Prostate gland (tissue), 2 donors: Measurements from ENCODE around the gene BTBD17. TPM values are rescaled to one million over a fixed set of nuclear protein-coding genes. Genes with fewer than 3 reads are reported as not detected.

Source experiments
- DNase-seq: peaks from one replicate; pipeline ENCODE4 v3.0.0-alpha.2; 2019; ENCODE audit warnings: low spot score
- H3K27ac ChIP-seq, 2 donors: fragments of 200-600 bp; sonication (generic); 2 replicates each; pipeline ENCODE4 v1.5.1; 2017 to 2019
- H3K27me3 ChIP-seq: fragments of 200-600 bp; sonication (generic); replicated peaks from 2 replicates; pipeline ENCODE4 v1.5.1; 2019; ENCODE audit not compliant: insufficient read depth
- H3K36me3 ChIP-seq, 2 donors: fragments of 200-600 bp; sonication (generic); 1 replicate in 1 of 2; 2 replicates in 1 of 2; pipeline versions ENCODE4 v1.5.1 to v1.8.1; 2017 to 2019
- H3K4me1 ChIP-seq: fragments of 200-600 bp; sonication (generic); replicated peaks from 2 replicates; pipeline ENCODE4 v1.5.1; 2019
- H3K4me3 ChIP-seq, 2 donors: fragments of 200-600 bp; sonication (generic); 2 replicates each; pipeline ENCODE4 v1.5.1; 2017 to 2019
- H3K9me3 ChIP-seq: fragments of 200-600 bp; sonication (generic); 2 replicates; pipeline ENCODE4 v1.5.1; 2017
- CTCF ChIP-seq, 4 experiments: fragments of 200-600 bp in 2 of 4; fragments of 450-650 bp in 2 of 4; sonication (generic) in 2 of 4; IDR thresholded peaks; 1 replicate in 3 of 4; 2 replicates in 1 of 4; pipeline ENCODE4 v1.5.1; 2016 to 2019; ENCODE audit warnings: antibody characterized with exemption in 4 of 4, mild to moderate bottlenecking in 2 of 4, moderate library complexity in 2 of 4
- POLR2A ChIP-seq: fragments of 450-650 bp; IDR thresholded peaks from one replicate; pipeline ENCODE4 v1.6.1; 2016; ENCODE audit warnings: antibody characterized with exemption, mild to moderate bottlenecking
- POLR2AphosphoS5 ChIP-seq: sonication (generic); formaldehyde crosslinking; IDR thresholded peaks from one replicate; pipeline ENCODE4 v1.6.1; 2017; ENCODE audit warnings: antibody characterized with exemption
- WGBS: methylation state at CpG from one replicate; pipeline ENCODE4 v1.1.5; 2018; 5-methylcytosine and 5-hydroxymethylcytosine counted together
- intact Hi-C: fragments of 100-400 bp; cut with DNase I; formaldehyde crosslinking; loops from one replicate; pipeline ENCODE4 v1.14.2; 2022
- total RNA-seq, 2 donors: library from RNA; depleted of rRNA; stranded (reverse); fragments of >200 nt; gene quantifications; one replicate each; pipeline ENCODE4 v1.1.0, GENCODE V29; 2016

The BTBD17 gene
- total RNA-seq, 2 donors from 2014 or later, result not detected

DNA sequence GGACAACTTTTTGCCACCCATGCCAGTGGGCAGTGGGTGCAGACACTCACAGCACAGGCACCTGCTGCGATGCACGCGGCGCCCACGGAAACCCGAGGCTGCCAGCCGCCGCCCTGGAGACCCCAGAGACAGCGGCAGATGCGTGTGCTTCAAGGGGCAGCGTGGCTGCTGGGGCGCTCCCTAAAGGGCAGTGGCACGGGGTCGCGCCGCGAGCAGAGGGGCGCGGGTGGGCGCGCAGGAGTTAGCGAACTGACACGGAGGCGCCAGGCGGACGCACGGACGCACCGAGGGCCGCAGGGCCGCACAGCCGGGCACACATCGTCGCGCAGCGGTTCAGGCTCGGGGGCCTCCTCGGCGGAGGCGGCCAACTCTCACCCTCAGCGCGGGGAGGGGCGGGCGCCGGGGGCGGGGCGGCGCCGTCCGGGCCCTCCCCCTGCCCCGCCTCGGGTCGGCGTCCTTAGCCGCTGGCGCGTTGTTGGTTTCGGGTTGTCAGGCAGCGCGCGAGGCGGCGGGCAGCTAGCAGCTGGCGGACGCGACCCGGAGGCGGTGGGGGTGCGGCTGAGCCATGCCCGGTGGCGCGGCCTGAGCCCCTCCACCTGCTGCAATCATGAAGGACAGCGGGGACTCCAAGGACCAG lies 35.8 kb downstream of the BTBD17 start, which contains the start of gene KIF19:
Gene KIF19 (plus strand): TSS at position 484 of the 637 bp plus-strand sequence. CDS start 124 bp downstream, at position 608.
- Histone ChIP-seq H3K36me3 (no peaks in the 10 kb centered on the region), H3K27me3 (no peaks in the 10 kb centered on the region), H3K9me3 (no peaks in the 10 kb centered on the region), H3K4me1 (peaks cover 12% of the 10 kb centered on the region), H3K4me3 (peak within 1 kb of the TSS; percentile 3 to 27), H3K27ac (no peak within 1 kb of the TSS)
- 6% methylated on average over 28 of the region's 73 CpGs for WGBS
- TF ChIP-seq POLR2A (no peak), POLR2AphosphoS5 (no peak), CTCF (IDR thresholded peaks at IDR 0.05) (no peak)
- no peak for DNase-seq
- intact Hi-C loops, result no loop called here

- TF ChIP-seq CTCF (IDR thresholded peaks at IDR 0.05) (no peak), POLR2AphosphoS5 (no peak), POLR2A (no peak)
- 42% methylated on average over 11 of the region's 11 CpGs for WGBS
- no peaks in the 10 kb centered on the region for H3K9me3 ChIP-seq
- no peak overlapping the region for H3K4me3 ChIP-seq
- no peak for DNase-seq
- H3K36me3 ChIP-seq, result no peaks in the 10 kb centered on the region
- no peak overlapping the region for H3K27ac ChIP-seq
- H3K4me1 ChIP-seq, result peaks cover 12% of the 10 kb centered on the region
- intact Hi-C loops, result no loop called here
- H3K27me3 ChIP-seq, result no peaks in the 10 kb centered on the region
These were observed 36.3 kb downstream of the BTBD17 start for GRCh38 chr17:74325376-74325742.

DNA sequence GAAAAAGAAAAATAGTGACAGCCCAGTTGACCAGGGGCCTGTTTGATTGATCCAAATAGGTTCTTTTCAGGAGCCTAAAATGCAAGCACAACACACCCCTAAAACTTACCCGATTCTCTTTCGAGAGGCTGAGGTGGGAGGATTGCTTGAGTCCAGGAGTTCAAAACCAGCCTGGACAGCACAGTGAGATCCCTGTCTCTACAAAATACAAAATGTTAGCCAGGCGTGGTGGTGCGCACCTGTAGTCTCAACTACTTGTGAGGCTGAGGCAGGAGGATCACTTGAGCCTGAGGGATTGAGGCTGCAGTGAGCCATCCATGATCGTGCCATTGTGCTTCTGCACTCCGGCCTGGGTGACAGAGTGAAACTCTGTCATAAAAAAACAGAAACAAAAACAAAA lies 37.1 kb downstream of the BTBD17 start:
- Histone ChIP-seq H3K36me3 (no peaks in the 10 kb centered on the region), H3K27me3 (no peaks in the 10 kb centered on the region), H3K27ac (no peak overlapping the region), H3K9me3 (no peaks in the 10 kb centered on the region), H3K4me3 (no peak overlapping the region), H3K4me1 (peaks cover 12% of the 10 kb centered on the region)
- DNase-seq, result no peak
- TF ChIP-seq POLR2A (no peak), POLR2AphosphoS5 (no peak), CTCF (IDR thresholded peaks at IDR 0.05) (no peak)
- intact Hi-C loops, result no loop called here
- WGBS, result 85% methylated on average over 6 of the region's 6 CpGs

GRCh38 chr17:74318391-74318790 lies 43.3 kb downstream of the BTBD17 start:
- no peak for DNase-seq
- intact Hi-C loops, result no loop called here
- 90% methylated on average over 10 of the region's 10 CpGs for WGBS

More at GRCh38 chr17:74318391-74318790, 43.3 kb downstream of the BTBD17 start:
- TF ChIP-seq POLR2AphosphoS5 (no peak), CTCF (IDR thresholded peaks at IDR 0.05) (no peak), POLR2A (no peak)
- H3K27ac ChIP-seq, result no peak overlapping the region
- H3K27me3 ChIP-seq, result no peaks in the 10 kb centered on the region
- H3K4me3 ChIP-seq, result no peak overlapping the region
- H3K4me1 ChIP-seq, result no peaks in the 10 kb centered on the region
- no peaks in the 10 kb centered on the region for H3K9me3 ChIP-seq
- no peaks in the 10 kb centered on the region for H3K36me3 ChIP-seq
